ENCODE data around the gene RNF138. TPM values are rescaled to one million over a fixed set of nuclear protein-coding genes. Genes with fewer than 3 reads are reported as not detected.
"Not testable (repeated sequence)": the region's sequence is repeated elsewhere in the genome, so short reads cannot be mapped to it uniquely, and the experiment has no call there.

The RNF138 gene
- total RNA-seq, 1 donor from 2014 or later, result 26.7 TPM

DNA sequence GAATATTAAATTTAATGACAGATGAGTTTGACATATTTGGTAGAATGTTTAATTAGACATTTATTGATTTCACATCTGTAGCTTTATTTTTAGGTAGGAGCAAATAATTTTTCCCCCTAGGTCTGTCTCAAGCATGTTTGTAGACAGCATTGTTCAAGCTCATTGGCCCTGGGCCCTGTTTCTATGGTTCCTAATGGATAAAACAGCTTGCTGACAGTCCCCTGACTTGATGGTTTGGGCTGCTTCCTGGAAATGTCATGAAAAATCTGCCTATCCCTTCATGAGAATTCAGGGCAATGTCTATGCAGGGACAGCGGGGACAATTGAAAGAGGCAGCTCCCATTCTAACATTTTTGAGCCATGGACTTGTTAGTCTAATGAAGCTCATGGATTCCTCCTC is 83.6 kb downstream of the RNF138 start:
- DNase-seq, result no peak

DNA sequence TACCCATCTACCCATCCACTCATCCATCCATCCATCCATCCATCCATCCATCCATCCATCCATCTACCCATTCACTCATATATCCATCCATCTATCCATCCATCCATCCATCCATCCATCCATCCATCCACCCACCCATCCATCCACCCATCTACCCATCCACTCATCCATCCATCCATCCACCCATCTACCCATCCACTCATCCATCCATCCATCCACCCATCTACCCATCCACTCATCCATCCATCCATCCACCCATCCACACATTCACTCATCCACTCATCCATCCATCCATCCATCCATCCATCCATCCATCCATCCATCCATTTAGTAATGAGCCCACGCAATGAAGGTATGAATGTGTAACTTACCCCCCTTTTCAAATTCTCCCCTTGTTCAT is 85.1 kb downstream of the RNF138 start:
- not testable (repeated sequence) for DNase-seq

DNA sequence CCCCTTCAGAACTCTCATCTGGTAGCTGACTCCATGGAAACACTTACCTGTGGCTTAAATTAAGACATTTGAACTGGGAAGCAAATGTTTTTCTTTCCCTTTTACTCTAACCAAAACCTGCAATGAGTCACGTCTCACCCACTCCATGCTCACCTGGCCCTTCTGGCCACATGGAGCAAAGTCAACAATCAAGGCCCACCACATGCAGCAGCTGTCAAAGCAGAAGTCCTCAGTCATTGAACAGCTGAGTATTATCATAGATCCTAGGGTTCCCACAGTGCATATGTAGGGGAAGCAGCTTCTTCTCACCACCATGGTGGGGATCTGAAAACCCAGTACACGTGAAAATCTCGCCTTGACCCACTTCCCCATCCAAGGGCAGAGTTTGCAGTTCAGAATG is 85.9 kb downstream of the RNF138 start:
- no peak for DNase-seq

Other genes starting within 250 kb of the RNF138 start
- 62.8 and 79.9 TPM in 2 replicates for gene TRAPPC8, start 148.7 kb upstream of the RNF138 start, total RNA-seq
- gene RNF125, start 73.0 kb upstream of the RNF138 start, total RNA-seq, result 4.3 and 9.4 TPM in 2 replicates
- gene MEP1B, start 98.2 kb downstream of the RNF138 start, total RNA-seq, result not detected in 2 replicates

Measured in dermis blood vessel endothelial cell (primary cell).